AG10803 (cell line): ENCODE measurements around the gene VPS9D1.

Experiments used
- DNase-seq: peaks from one replicate; pipeline ENCODE4 v3.0.0; 2010; ENCODE audit warnings: low read depth
- H3K4me3 ChIP-seq: 2 replicates; pipeline ENCODE4 v1.5.1; 2011; ENCODE audit warnings: mild to moderate bottlenecking, low read length, control low read depth
- TF ChIP-seq, protein P1 (sequence below): conservative IDR thresholded peaks from 2 replicates; pipeline ENCODE4 v1.5.1; 2011; ENCODE audit warnings: mild to moderate bottlenecking, low read length, control low read depth, inconsistent platforms

The VPS9D1 gene

DNA sequence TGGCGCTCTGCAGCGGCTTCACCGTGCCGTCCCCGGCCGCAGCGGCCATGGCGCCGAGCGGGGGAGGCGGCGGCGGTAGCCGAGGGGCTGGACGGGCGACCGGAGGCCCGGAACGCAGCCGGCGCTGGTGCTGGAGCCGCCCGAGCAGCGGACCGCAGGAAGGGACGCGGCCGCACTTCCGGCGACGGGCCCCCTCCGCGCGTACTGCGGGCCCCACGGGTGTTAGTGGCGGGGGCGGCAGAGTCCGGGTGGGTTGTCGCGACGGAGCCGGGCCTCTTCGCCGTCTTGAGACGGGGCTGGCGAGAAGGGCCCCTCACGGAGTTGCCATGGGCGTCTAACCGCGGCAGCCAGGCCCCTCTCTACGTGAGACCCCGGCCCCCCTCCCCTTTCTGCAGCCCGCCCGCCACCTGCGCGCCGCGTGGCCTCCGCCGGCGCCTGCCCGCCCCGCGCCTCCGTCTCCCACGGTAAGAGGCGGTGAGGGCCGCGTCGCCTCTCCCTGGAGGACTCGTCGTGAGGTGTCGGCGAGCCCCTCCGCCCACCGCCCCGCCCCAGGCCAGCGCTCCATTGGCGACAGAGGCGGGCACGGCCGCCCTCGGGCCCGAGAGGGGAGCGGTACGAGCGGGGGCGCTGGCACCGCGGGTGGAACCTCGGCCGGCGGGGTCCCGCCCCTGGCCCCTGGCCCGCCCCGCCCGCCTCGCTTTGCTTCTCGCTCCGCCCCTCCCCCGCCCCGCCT is at the start of gene VPS9D1, which contains the start of gene ZNF276:
Gene VPS9D1 (minus strand): TSS at position 86 of the 733 bp plus-strand sequence. CDS start 37 bp downstream, at position 49.
Gene ZNF276 (plus strand): TSS at position 725 of the 733 bp plus-strand sequence. CDS start 104 bp downstream, outside the sequence.
- H3K4me3 ChIP-seq: peak within 1 kb of the TSS; percentile 84
- peak; percentile 77 for DNase-seq
- TF ChIP-seq, protein P1, sequence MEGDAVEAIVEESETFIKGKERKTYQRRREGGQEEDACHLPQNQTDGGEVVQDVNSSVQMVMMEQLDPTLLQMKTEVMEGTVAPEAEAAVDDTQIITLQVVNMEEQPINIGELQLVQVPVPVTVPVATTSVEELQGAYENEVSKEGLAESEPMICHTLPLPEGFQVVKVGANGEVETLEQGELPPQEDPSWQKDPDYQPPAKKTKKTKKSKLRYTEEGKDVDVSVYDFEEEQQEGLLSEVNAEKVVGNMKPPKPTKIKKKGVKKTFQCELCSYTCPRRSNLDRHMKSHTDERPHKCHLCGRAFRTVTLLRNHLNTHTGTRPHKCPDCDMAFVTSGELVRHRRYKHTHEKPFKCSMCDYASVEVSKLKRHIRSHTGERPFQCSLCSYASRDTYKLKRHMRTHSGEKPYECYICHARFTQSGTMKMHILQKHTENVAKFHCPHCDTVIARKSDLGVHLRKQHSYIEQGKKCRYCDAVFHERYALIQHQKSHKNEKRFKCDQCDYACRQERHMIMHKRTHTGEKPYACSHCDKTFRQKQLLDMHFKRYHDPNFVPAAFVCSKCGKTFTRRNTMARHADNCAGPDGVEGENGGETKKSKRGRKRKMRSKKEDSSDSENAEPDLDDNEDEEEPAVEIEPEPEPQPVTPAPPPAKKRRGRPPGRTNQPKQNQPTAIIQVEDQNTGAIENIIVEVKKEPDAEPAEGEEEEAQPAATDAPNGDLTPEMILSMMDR: no peak

DNA sequence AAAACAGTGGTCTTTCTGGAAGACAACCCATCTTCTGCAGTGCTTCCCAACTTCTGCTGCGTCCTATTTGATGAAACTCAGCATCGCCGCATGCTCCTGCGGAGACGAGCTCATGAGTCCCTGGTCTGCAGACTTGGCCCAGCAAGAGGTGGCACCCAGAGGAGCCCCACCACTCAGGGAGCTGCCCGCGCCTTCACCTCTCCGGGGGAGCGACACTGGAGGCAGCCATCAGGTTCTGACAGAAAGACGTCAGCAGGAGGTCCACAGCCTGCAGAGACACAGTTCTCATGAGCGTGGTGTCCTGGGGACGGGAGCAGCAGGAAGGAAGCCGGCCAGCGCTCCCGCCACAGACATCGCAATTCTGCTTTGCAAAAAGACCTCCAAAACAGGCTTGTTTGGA is 49.7 kb upstream of the VPS9D1 start:
- no peak for DNase-seq
- TF ChIP-seq, protein P1: no peak
- no peak overlapping the region for H3K4me3 ChIP-seq

DNA sequence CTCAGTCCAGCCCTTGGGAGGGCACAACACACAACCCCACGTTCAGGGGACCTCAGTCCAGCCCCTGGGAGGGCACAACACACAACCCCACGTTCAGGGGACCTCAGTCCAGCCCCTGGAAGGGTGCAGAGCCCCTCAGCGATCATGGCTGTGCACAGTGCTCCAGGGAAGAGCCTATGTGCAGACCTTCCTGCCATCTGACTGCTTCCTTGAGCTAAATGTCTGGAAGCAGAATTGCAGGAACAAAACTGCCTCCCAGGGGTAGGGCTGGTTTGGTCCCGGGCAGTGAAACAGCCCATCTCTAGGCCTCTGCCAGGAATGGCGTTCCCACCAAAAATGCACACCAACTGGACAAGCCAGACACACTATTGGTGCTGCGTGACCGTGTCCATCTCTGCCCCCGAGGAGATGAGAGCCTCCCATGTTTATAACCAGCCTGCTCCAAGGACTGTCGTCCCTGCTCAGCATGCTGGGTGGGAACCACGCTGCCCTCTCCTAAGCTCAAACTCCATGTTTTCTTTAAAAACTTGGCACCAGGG is 44.7 kb upstream of the VPS9D1 start:
- H3K4me3 ChIP-seq: no peak overlapping the region
- DNase-seq: no peak
- TF ChIP-seq, protein P1: no peak

DNA sequence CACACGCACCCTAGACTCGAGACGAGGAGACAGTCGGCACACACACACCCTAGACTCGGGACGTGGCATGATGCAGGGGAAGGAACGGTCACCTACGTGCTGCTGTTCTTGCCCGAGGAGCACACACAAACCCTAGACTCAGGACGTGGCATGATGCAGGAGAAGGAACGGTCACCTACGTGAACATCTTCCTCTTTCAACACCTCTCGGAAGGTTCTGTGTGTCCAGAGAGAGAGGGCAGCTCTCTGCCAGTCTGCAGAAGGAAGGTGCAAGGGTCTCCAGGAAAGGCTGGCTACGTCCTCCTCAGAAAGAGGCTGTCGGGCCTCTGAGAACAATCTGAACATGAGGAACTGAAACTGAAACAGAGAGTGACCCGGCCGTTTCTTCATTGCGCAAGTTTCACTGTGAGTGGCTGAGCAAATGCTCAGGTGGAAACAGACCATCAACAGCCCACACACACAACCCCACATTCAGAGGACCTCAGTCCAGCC is 44.1 kb upstream of the VPS9D1 start:
- TF ChIP-seq, protein P1: no peak
- H3K4me3 ChIP-seq: no peak overlapping the region
- DNase-seq: no peak

DNA sequence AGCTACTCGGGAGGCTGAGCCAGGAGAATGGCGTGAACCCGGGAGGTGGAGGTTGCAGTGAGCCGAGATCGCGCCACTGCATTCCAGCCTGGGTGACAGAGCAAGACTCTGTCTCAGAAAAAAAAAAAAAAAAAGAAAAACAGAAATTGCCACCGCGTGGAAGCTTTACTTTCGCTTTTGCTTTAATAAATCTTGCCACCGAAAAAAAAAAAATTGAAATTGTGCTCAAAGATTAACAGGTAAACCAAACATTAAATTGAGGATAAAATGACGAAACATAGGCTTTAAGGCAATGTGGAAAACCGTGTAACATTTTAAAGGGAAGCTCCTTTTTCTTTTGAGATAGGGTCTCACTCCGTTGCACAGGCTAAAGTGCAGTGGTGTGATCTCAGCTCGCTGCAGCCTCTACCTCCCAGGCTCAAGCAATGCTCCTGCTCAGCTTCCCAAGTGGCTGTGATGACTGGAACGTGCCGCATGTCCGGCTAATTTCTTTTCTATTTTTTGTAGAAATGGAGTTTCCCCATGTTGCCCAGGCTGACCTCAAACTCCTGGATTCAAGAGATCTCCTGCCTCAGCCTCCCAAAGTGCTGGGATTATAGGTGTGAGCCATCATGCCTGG is 40.7 kb upstream of the VPS9D1 start:
- H3K4me3 ChIP-seq: no peak overlapping the region
- DNase-seq: no peak
- TF ChIP-seq, protein P1: no peak

- TF ChIP-seq, protein P1: no peak
- no peak for DNase-seq
- H3K4me3 ChIP-seq: no peak overlapping the region
These were observed 39.1 kb upstream of the VPS9D1 start for GRCh38 chr16:89759746-89760340.
